GM12892 (cell line): Measurements from ENCODE around the gene RINL.

Source experiments
- POLR2A ChIP-seq: IDR thresholded peaks from 2 replicates; pipeline ENCODE4 v1.6.1; 2011; ENCODE audit warnings: low read depth, low read length, control low read depth
- POLR2AphosphoS5 ChIP-seq: IDR thresholded peaks from 2 replicates; pipeline ENCODE4 v1.6.1; 2011; ENCODE audit warnings: low read depth, low read length, control low read depth

- TF ChIP-seq POLR2AphosphoS5 (0 out of 2 replicates have a peak, but pooled peaks have one; percentile 11), POLR2A (peak; percentile 49; the same call in 1 of the 2 replicates)
These were observed 21.5 kb upstream of the RINL start, which contains the start of the genes NFKBIB and SIRT2 for GRCh38 chr19:38899447-38900201.
